ENCODE measurements around the gene TLE6.

TLE6 gene

DNA sequence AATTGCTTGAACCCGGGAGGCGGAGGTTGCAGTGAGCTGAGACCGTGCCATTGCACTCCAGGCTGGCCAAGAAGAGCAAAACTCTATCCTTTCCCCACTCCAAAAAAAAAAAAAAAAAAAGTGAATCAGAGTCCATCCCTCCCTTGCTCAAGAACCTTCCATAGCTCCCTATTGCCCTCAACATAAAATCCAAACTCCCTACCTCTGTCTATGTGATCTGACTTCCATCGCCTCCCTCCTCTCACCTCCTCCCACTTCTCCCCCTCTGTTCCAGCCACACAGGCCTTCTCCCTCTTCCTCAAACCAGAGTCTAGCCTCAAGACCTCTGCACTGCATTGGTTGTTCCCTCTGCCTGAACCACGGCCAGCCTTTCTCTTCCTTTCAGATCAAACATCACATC, 61.8 kb downstream of the TLE6 start:
- Histone ChIP-seq H3K9ac (ENCODE audit: low read length) (no peak overlapping the region), H2AFZ (ENCODE audit: low read depth, low read length) (no peak overlapping the region), H3K4me1 (ENCODE audit: control insufficient read depth, insufficient read depth, low read depth, low read length) (peaks cover 29% of the 10 kb centered on the region), H2BK12ac (ENCODE audit: low read length in 2 of 2) (peak overlapping the region in 1 of 2 experiments; percentile 7), H2AK5ac (ENCODE audit: low read length, severe bottlenecking) (no peak overlapping the region), H3K18ac (ENCODE audit: low read depth in 1 of 2, low read length in 2 of 2) (no peak overlapping the region), H3K27ac (ENCODE audit: low read length, poor library complexity, severe bottlenecking) (no peak overlapping the region), H3K23ac (ENCODE audit: low read length in 2 of 2) (no peak overlapping the region), H3K79me1 (replicated peaks; ENCODE audit: low read length, poor library complexity, severe bottlenecking) (no peaks in the 10 kb centered on the region), H3K27me3 (ENCODE audit: control insufficient read depth in 1 of 2, insufficient read depth in 1 of 2, low read length in 2 of 2) (peaks cover 0 to 9% of the 10 kb centered on the region in 2 experiments), H3K4me2 (ENCODE audit: low read length, poor library complexity, severe bottlenecking) (no peak overlapping the region), H4K8ac (ENCODE audit: low read length) (no peak overlapping the region), H4K91ac (ENCODE audit: low read length) (no peak overlapping the region), H2BK5ac (ENCODE audit: low read depth, low read length, poor library complexity, severe bottlenecking) (no peak overlapping the region), H3K9me3 (ENCODE audit: control insufficient read depth, low read length) (no peaks in the 10 kb centered on the region), H3K4ac (ENCODE audit: low read depth in 1 of 2, low read length in 2 of 2) (no peak overlapping the region), H3K4me3 (ENCODE audit: insufficient read depth in 1 of 2, low read depth in 1 of 2, low read length in 2 of 2) (no peak overlapping the region), H2BK15ac (ENCODE audit: low read depth, poor library complexity, severe bottlenecking) (no peak overlapping the region), H3K14ac (ENCODE audit: low read length in 2 of 2) (no peak overlapping the region), H2BK120ac (ENCODE audit: low read depth, low read length) (no peak overlapping the region), H3K36me3 (ENCODE audit: control insufficient read depth in 1 of 2, insufficient read depth in 2 of 2, low read depth in 1 of 2, low read length in 2 of 2) (no peaks in the 10 kb centered on the region)
- no peak for DNase-seq
- WGBS: 81% methylated on average over 5 of the region's 5 CpGs

DNA sequence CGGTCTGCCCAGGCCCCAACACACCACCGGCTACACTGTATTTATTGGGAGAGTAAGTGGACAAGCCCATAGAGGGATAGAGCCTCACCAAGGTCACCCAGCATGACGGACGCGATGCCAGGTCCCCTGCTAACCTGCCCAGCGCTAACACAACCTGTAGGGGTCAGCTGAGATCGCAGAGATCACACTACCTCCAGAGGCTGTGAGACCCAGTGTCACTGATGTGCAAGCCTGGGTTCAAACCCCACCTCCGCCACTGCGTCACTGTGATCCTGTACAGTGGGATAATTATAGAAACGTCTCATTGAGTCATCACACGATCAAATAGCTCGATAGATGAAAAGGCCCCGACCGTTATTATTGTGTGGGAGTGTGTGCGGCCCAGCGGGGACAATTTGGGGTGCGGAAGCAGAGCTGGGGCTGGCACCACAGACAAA, 62.3 kb downstream of the TLE6 start:
- peak overlapping the region in 1 of 2 experiments; percentile 7 for H2BK12ac ChIP-seq (ENCODE audit: low read length in 2 of 2)
- 85% methylated on average over 17 of the region's 17 CpGs for WGBS
- no peaks in the 10 kb centered on the region for H3K9me3 ChIP-seq (ENCODE audit: control insufficient read depth, low read length)
- no peak overlapping the region for H3K27ac ChIP-seq (ENCODE audit: low read length, poor library complexity, severe bottlenecking)
- no peak overlapping the region for H3K4me2 ChIP-seq (ENCODE audit: low read length, poor library complexity, severe bottlenecking)
- no peak overlapping the region for H3K18ac ChIP-seq (ENCODE audit: low read depth in 1 of 2, low read length in 2 of 2)
- H3K9ac ChIP-seq (ENCODE audit: low read length): no peak overlapping the region
- H3K4ac ChIP-seq (ENCODE audit: low read depth in 1 of 2, low read length in 2 of 2): peak overlapping the region in 1 of 2 experiments; percentile 47
- no peaks in the 10 kb centered on the region for H3K36me3 ChIP-seq (ENCODE audit: control insufficient read depth in 1 of 2, insufficient read depth in 2 of 2, low read depth in 1 of 2, low read length in 2 of 2)
- H3K14ac ChIP-seq (ENCODE audit: low read length in 2 of 2): no peak overlapping the region
- no peak overlapping the region for H2BK5ac ChIP-seq (ENCODE audit: low read depth, low read length, poor library complexity, severe bottlenecking)
- peaks cover 0 to 5% of the 10 kb centered on the region in 2 experiments for H3K27me3 ChIP-seq (ENCODE audit: control insufficient read depth in 1 of 2, insufficient read depth in 1 of 2, low read length in 2 of 2)
- no peaks in the 10 kb centered on the region for H3K79me1 ChIP-seq (replicated peaks; ENCODE audit: low read length, poor library complexity, severe bottlenecking)
- no peak overlapping the region for H2BK15ac ChIP-seq (ENCODE audit: low read depth, poor library complexity, severe bottlenecking)
- no peak overlapping the region for H2AK5ac ChIP-seq (ENCODE audit: low read length, severe bottlenecking)
- H3K23ac ChIP-seq (ENCODE audit: low read length in 2 of 2): no peak overlapping the region
- no peak overlapping the region for H4K91ac ChIP-seq (ENCODE audit: low read length)
- peaks cover 26% of the 10 kb centered on the region for H3K4me1 ChIP-seq (ENCODE audit: control insufficient read depth, insufficient read depth, low read depth, low read length)
- no peak overlapping the region for H3K4me3 ChIP-seq (ENCODE audit: insufficient read depth in 1 of 2, low read depth in 1 of 2, low read length in 2 of 2)
- H2AFZ ChIP-seq (ENCODE audit: low read depth, low read length): no peak overlapping the region
- H2BK120ac ChIP-seq (ENCODE audit: low read depth, low read length): no peak overlapping the region
- H4K8ac ChIP-seq (ENCODE audit: low read length): no peak overlapping the region
- DNase-seq: no peak

DNA sequence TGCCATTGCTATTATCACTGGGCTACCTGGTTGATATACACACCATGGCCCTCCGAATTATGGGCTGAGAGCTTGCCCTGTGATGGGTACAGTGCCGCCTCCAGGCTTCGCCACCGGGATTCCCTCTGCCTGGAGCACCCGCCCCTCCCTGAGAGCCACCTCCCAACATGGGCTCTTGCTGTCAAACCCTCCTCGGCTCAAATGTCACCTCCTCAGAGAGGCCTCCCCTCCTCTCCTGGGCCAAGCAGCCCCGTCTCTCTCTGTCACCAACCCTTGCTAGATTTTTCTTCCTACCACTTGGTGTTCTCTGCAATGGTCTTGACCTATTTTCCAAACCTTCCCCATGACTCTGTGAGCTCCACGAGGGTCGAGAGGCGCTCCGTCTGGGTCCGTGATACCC, 64.0 kb downstream of the TLE6 start:
- no peak overlapping the region for H2AK5ac ChIP-seq (ENCODE audit: low read length, severe bottlenecking)

DNA sequence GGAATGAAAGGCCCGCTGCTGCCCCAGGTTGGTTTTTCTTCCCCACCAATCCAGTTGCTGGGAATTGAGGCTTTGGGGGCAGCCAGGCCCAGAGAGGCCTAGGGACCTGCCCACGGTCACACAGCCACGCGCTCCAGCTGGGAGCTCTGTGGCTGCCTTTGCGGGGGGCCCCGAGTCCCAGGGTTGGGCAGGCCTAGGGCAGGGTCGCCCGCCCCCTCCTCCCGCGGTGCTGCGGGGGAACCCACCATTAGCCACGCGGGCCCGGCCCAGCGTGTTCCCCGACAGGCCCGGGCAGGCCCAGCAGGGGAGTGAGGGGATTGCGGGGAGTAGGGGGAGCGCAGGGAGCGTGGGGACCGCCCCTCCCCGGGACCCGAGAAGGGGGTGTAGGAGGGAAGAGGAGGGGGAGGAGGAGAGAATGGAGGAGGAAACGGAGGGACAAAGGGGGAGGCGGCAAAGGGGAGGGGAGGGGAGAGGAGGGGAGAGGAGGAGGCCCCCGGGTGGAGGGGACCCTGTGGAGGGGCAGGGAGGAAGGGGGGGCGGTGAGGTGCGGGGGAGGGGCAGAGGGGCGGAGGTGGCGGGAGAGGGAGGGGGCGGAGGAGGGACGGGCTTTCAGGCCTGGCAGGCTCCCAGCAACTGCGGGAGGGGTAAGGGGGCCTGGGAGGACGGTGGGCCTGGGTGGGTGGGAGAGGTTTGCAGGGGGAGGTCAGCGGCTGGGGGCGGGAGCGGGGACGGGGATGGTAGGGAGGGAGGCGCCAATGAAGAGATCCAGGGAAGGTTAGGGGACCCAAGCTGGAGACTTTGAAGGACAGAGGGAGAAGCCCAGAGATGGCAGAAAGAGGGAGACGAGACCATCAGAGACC, 64.6 kb downstream of the TLE6 start:
- Histone ChIP-seq H3K36me3 (ENCODE audit: control insufficient read depth in 1 of 2, insufficient read depth in 2 of 2, low read depth in 1 of 2, low read length in 2 of 2) (no peaks in the 10 kb centered on the region), H3K4me2 (ENCODE audit: low read length, poor library complexity, severe bottlenecking) (no peak overlapping the region), H4K91ac (ENCODE audit: low read length) (peak overlapping the region; percentile 57), H3K9me3 (ENCODE audit: control insufficient read depth, low read length) (no peaks in the 10 kb centered on the region), H3K4me3 (ENCODE audit: insufficient read depth in 1 of 2, low read depth in 1 of 2, low read length in 2 of 2) (no peak overlapping the region), H2BK12ac (ENCODE audit: low read length in 2 of 2) (peak overlapping the region in 1 of 2 experiments; percentile 80), H2BK5ac (ENCODE audit: low read depth, low read length, poor library complexity, severe bottlenecking) (no peak overlapping the region), H3K14ac (ENCODE audit: low read length in 2 of 2) (peak overlapping the region in 1 of 2 experiments; percentile 36), H3K27ac (ENCODE audit: low read length, poor library complexity, severe bottlenecking) (no peak overlapping the region), H2AK5ac (ENCODE audit: low read length, severe bottlenecking) (no peak overlapping the region), H4K8ac (ENCODE audit: low read length) (peak overlapping the region; percentile 97), H2BK15ac (ENCODE audit: low read depth, poor library complexity, severe bottlenecking) (peak overlapping the region; percentile 35), H2AFZ (ENCODE audit: low read depth, low read length) (no peak overlapping the region), H3K18ac (ENCODE audit: low read depth in 1 of 2, low read length in 2 of 2) (peak overlapping the region; percentile 75 to 88), H3K79me1 (replicated peaks; ENCODE audit: low read length, poor library complexity, severe bottlenecking) (no peaks in the 10 kb centered on the region), H2BK120ac (ENCODE audit: low read depth, low read length) (peak overlapping the region; percentile 64), H3K4me1 (ENCODE audit: control insufficient read depth, insufficient read depth, low read depth, low read length) (peaks cover 16% of the 10 kb centered on the region), H3K4ac (ENCODE audit: low read depth in 1 of 2, low read length in 2 of 2) (peak overlapping the region; percentile 49 to 91), H3K27me3 (ENCODE audit: control insufficient read depth in 1 of 2, insufficient read depth in 1 of 2, low read length in 2 of 2) (peaks cover 0 to 5% of the 10 kb centered on the region in 2 experiments), H3K23ac (ENCODE audit: low read length in 2 of 2) (no peak overlapping the region), H3K9ac (ENCODE audit: low read length) (no peak overlapping the region)
- WGBS: 25% methylated on average over 38 of the region's 40 CpGs
- DNase-seq: no peak

More for the DNA sequence above, 64.0 kb downstream of the TLE6 start:
- peak overlapping the region in 1 of 2 experiments; percentile 80 for H2BK12ac ChIP-seq (ENCODE audit: low read length in 2 of 2)
- H3K23ac ChIP-seq (ENCODE audit: low read length in 2 of 2): no peak overlapping the region
- peak overlapping the region in 1 of 2 experiments; percentile 88 for H3K18ac ChIP-seq (ENCODE audit: low read depth in 1 of 2, low read length in 2 of 2)
- H3K4ac ChIP-seq (ENCODE audit: low read depth in 1 of 2, low read length in 2 of 2): peak overlapping the region in 1 of 2 experiments; percentile 91
- H3K27me3 ChIP-seq (ENCODE audit: control insufficient read depth in 1 of 2, insufficient read depth in 1 of 2, low read length in 2 of 2): peaks cover 0 to 5% of the 10 kb centered on the region in 2 experiments
- no peak overlapping the region for H2BK5ac ChIP-seq (ENCODE audit: low read depth, low read length, poor library complexity, severe bottlenecking)
- no peak overlapping the region for H2BK15ac ChIP-seq (ENCODE audit: low read depth, poor library complexity, severe bottlenecking)
- 66% methylated on average over 12 of the region's 12 CpGs for WGBS
- no peak overlapping the region for H3K9ac ChIP-seq (ENCODE audit: low read length)
- no peak overlapping the region for H2BK120ac ChIP-seq (ENCODE audit: low read depth, low read length)
- H3K9me3 ChIP-seq (ENCODE audit: control insufficient read depth, low read length): no peaks in the 10 kb centered on the region
- no peak overlapping the region for H3K14ac ChIP-seq (ENCODE audit: low read length in 2 of 2)
- H3K4me1 ChIP-seq (ENCODE audit: control insufficient read depth, insufficient read depth, low read depth, low read length): peaks cover 19% of the 10 kb centered on the region
- H3K27ac ChIP-seq (ENCODE audit: low read length, poor library complexity, severe bottlenecking): no peak overlapping the region
- H3K4me3 ChIP-seq (ENCODE audit: insufficient read depth in 1 of 2, low read depth in 1 of 2, low read length in 2 of 2): no peak overlapping the region
- no peak overlapping the region for H3K4me2 ChIP-seq (ENCODE audit: low read length, poor library complexity, severe bottlenecking)
- DNase-seq: no peak
- H3K79me1 ChIP-seq (replicated peaks; ENCODE audit: low read length, poor library complexity, severe bottlenecking): no peaks in the 10 kb centered on the region
- no peak overlapping the region for H2AFZ ChIP-seq (ENCODE audit: low read depth, low read length)
- no peaks in the 10 kb centered on the region for H3K36me3 ChIP-seq (ENCODE audit: control insufficient read depth in 1 of 2, insufficient read depth in 2 of 2, low read depth in 1 of 2, low read length in 2 of 2)
- peak overlapping the region; percentile 97 for H4K8ac ChIP-seq (ENCODE audit: low read length)
- H4K91ac ChIP-seq (ENCODE audit: low read length): peak overlapping the region; percentile 57
